OCI-LY7 (cell line): ENCODE data around the gene TMEM63B. TPM values are rescaled to one million over a fixed set of nuclear protein-coding genes. Genes with fewer than 3 reads are reported as not detected.

Source experiments
- BruUV-seq: library from RNA; stranded (reverse); fragments of 400-500 nt; replicated peaks from 2 replicates; lab custom pipeline; 2021; lab: Mats Ljungman, UMichigan
- CTCF ChIA-PET: fragments of 300-600 bp; sonication (Branson Sonifier 250); formaldehyde crosslinking; loops from one replicate; lab custom pipeline; 2022; ENCODE audit warnings: antibody characterized with exemption; ENCODE audit not compliant: unreplicated experiment; lab: Charles Lee
- POLR2A ChIA-PET: fragments of 300-600 bp; sonication (Branson Sonifier 250); formaldehyde crosslinking; loops from one replicate; lab custom pipeline; 2022; ENCODE audit warnings: antibody characterized with exemption; lab: Charles Lee
- DNase-seq: peaks from one replicate; pipeline ENCODE4 v3.0.0-alpha.2; 2015; ENCODE audit warnings: low spot score
- H2AFZ ChIP-seq: fragments of 200-600 bp; sonication (generic), shearing (Covaris generic); 2 replicates; pipeline ENCODE4 v1.6.1; 2014; ENCODE audit warnings: mild to moderate bottlenecking, antibody characterized with exemption, low read length, moderate library complexity
- H3K27ac ChIP-seq: fragments of 200-600 bp; sonication (generic); 2 replicates; pipeline ENCODE4 v1.5.1; 2014; ENCODE audit warnings: mixed run types, low read depth, mild to moderate bottlenecking, moderate library complexity, low read length, inconsistent platforms; ENCODE audit not compliant: poor library complexity, severe bottlenecking
- H3K36me3 ChIP-seq: fragments of 200-600 bp; sonication (generic); 2 replicates; pipeline ENCODE4 v1.6.1; 2014; ENCODE audit warnings: mild to moderate bottlenecking, antibody characterized with exemption, low read length, moderate library complexity, mixed read lengths; ENCODE audit not compliant: insufficient read depth
- H3K4me1 ChIP-seq: fragments of 200-600 bp; sonication (generic); 2 replicates; pipeline ENCODE4 v1.5.1; 2014; ENCODE audit warnings: mild to moderate bottlenecking, low read length; ENCODE audit not compliant: insufficient read depth, poor library complexity, severe bottlenecking
- H3K4me2 ChIP-seq: fragments of 200-600 bp; sonication (generic); 2 replicates; pipeline ENCODE4 v1.6.1; 2014; ENCODE audit warnings: mild to moderate bottlenecking, low read length
- H3K4me3 ChIP-seq: fragments of 200-600 bp; sonication (generic); 2 replicates; pipeline ENCODE4 v1.5.1; 2014; ENCODE audit warnings: mild to moderate bottlenecking, low read depth, low read length; ENCODE audit not compliant: poor library complexity, severe bottlenecking
- H3K79me2 ChIP-seq: fragments of 200-600 bp; sonication (generic); 2 replicates; pipeline ENCODE4 v1.6.1; 2016; ENCODE audit warnings: low read depth, mild to moderate bottlenecking, low read length, moderate library complexity, mixed read lengths; ENCODE audit not compliant: insufficient read depth
- H3K9me2 ChIP-seq: fragments of 200-600 bp; sonication (generic); 2 replicates; pipeline ENCODE4 v1.6.1; 2016; ENCODE audit warnings: mild to moderate bottlenecking, low read length, mixed read lengths; ENCODE audit not compliant: insufficient read depth
- H3K9me3 ChIP-seq: fragments of 200-600 bp; sonication (generic); 2 replicates; pipeline ENCODE4 v1.6.1; 2014; ENCODE audit warnings: mild to moderate bottlenecking, mixed run types, low read length, mixed read lengths
- H4K20me1 ChIP-seq: fragments of 200-600 bp; sonication (generic); 2 replicates; pipeline ENCODE4 v1.6.1; 2014; ENCODE audit warnings: mild to moderate bottlenecking, antibody characterized with exemption, low read length, moderate library complexity, mixed read lengths; ENCODE audit not compliant: insufficient read depth
- EZH2phosphoT487 ChIP-seq: fragments of 200-600 bp; sonication (generic); IDR thresholded peaks from 2 replicates; pipeline ENCODE4 v1.6.1; 2018; ENCODE audit warnings: low read depth, borderline replicate concordance, mild to moderate bottlenecking, mixed run types, antibody characterized with exemption, low read length, moderate library complexity, mixed read lengths
- intact Hi-C: fragments of 100-400 bp; cut with micrococcal nuclease; formaldehyde crosslinking; loops from one replicate; pipeline ENCODE4 v1.10.0; 2022; ENCODE audit not compliant: unreplicated experiment
- total RNA-seq, 2 experiments: library from RNA; depleted of rRNA in 1 of 2; stranded (reverse); fragments of >200 nt in 1 of 2; shearing (Covaris generic) in 1 of 2; gene quantifications; 2 replicates each; pipeline ENCODE4 v1.2.3, GENCODE V29; 2014 to 2022
- TF ChIP-seq, protein P1 (sequence below): fragments of 200-600 bp; sonication (generic); conservative IDR thresholded peaks from 2 replicates; pipeline ENCODE4 v1.5.1; 2014; ENCODE audit warnings: mild to moderate bottlenecking, antibody characterized with exemption, low read length, moderate library complexity, mixed read lengths

The TMEM63B gene
- total RNA-seq, 2 experiments from 2014 or later = 5.4 to 10.0 TPM

GRCh38 chr6:44107017-44107416, 20.3 kb upstream of the TMEM63B start:
- TF ChIP-seq, protein P1, sequence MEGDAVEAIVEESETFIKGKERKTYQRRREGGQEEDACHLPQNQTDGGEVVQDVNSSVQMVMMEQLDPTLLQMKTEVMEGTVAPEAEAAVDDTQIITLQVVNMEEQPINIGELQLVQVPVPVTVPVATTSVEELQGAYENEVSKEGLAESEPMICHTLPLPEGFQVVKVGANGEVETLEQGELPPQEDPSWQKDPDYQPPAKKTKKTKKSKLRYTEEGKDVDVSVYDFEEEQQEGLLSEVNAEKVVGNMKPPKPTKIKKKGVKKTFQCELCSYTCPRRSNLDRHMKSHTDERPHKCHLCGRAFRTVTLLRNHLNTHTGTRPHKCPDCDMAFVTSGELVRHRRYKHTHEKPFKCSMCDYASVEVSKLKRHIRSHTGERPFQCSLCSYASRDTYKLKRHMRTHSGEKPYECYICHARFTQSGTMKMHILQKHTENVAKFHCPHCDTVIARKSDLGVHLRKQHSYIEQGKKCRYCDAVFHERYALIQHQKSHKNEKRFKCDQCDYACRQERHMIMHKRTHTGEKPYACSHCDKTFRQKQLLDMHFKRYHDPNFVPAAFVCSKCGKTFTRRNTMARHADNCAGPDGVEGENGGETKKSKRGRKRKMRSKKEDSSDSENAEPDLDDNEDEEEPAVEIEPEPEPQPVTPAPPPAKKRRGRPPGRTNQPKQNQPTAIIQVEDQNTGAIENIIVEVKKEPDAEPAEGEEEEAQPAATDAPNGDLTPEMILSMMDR = no peak
- Histone ChIP-seq H3K9me2 (no peaks in the 10 kb centered on the region), H3K4me1 (peaks cover under 1% of the 10 kb centered on the region), H3K27ac (no peak overlapping the region), H2AFZ (no peak overlapping the region), H3K4me3 (no peak overlapping the region), H3K36me3 (peaks cover 80% of the 10 kb centered on the region), H3K4me2 (no peak overlapping the region), H3K79me2 (no peaks in the 10 kb centered on the region), H3K9me3 (no peaks in the 10 kb centered on the region), H4K20me1 (no peaks in the 10 kb centered on the region)
- POLR2A ChIA-PET = interaction anchor here (0.6 kb wide), 1 partner anchor 554 kb away, joined by 3 read pairs; no protein-coding TSS in a partner anchor
- DNase-seq = no peak
- BruUV-seq = no TSS peak
- CTCF ChIA-PET = no interaction called here
- intact Hi-C loops = no loop called here

DNA sequence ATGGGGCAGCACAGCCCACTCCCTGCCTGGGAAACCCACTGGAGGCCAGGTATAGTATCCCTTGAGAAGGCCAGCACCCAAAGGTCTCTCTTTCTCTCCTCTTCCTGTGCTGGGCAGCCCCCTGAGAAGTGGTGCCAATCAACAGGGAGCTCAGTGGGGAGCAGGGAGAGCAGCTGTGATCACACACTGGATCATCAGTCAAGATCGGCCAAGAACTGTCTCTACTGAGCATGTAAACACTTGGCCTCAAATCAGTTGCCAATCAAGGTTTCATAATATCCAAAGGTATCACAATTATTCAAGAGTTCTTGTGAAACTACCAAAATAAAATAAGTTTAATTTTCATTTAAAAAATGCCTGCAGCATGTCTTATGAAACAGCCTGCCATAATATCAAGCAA, 18.9 kb upstream of the TMEM63B start:
- intact Hi-C loops = no loop called here
- Histone ChIP-seq H3K4me3 (no peak overlapping the region), H3K27ac (no peak overlapping the region), H3K9me3 (no peaks in the 10 kb centered on the region), H4K20me1 (no peaks in the 10 kb centered on the region), H3K4me2 (no peak overlapping the region), H2AFZ (no peak overlapping the region), H3K79me2 (no peaks in the 10 kb centered on the region), H3K9me2 (no peaks in the 10 kb centered on the region), H3K4me1 (peaks cover 5% of the 10 kb centered on the region), H3K36me3 (peaks cover 92% of the 10 kb centered on the region)
- DNase-seq = no peak
- ChIA-PET CTCF (interaction anchor here (0.6 kb wide), 1 partner anchor 54 kb away, joined by 4 read pairs; no protein-coding TSS in a partner anchor), POLR2A (no interaction called here)
- TF ChIP-seq EZH2phosphoT487 = no peak
- no TSS peak for BruUV-seq

GRCh38 chr6:44109212-44109611, 18.1 kb upstream of the TMEM63B start:
- Histone ChIP-seq H3K4me1 (peaks cover 5% of the 10 kb centered on the region), H3K27ac (no peak overlapping the region), H3K79me2 (no peaks in the 10 kb centered on the region), H3K9me2 (no peaks in the 10 kb centered on the region), H4K20me1 (no peaks in the 10 kb centered on the region), H3K4me2 (no peak overlapping the region), H2AFZ (no peak overlapping the region), H3K36me3 (peaks cover 92% of the 10 kb centered on the region), H3K9me3 (no peaks in the 10 kb centered on the region), H3K4me3 (no peak overlapping the region)
- DNase-seq = no peak
- intact Hi-C loops = no loop called here
- no TSS peak for BruUV-seq
- TF ChIP-seq, protein P1 = no peak
- TF ChIP-seq EZH2phosphoT487 = no peak
- ChIA-PET POLR2A (interaction anchor here (0.6 to 0.7 kb wide), 2 partner anchors 126 to 232 kb away, joined by 4 to 5 read pairs; no protein-coding TSS in a partner anchor), CTCF (no interaction called here)
